Stimulated activated memory B cell treated with anti-CD40 and anti-IgM and Interleukin-4, amounts not matched to agents 10 μg/mL and 1 μg/mL and 100 μg/mL, for 72 hours (primary cell): ENCODE data around the gene SNF8.
"Not testable (repeated sequence)": the region's sequence is repeated elsewhere in the genome, so short reads cannot be mapped to it uniquely, and the experiment has no call there.

Experiments used
- ATAC-seq: fragments of 150-1000 bp; cut with Tn5 transposase; 2 replicates; pipeline ENCODE4 v1.10.0; 2021
- H3K27ac Mint-ChIP-seq: one replicate; pipeline ENCODE4 v1.8.0; 2022; ENCODE audit warnings: mild to moderate bottlenecking, mixed read lengths
- H3K27me3 Mint-ChIP-seq: one replicate; pipeline ENCODE4 v1.8.0; 2022; ENCODE audit warnings: mixed read lengths
- H3K36me3 Mint-ChIP-seq: one replicate; pipeline ENCODE4 v1.8.0; 2022; ENCODE audit warnings: mixed read lengths
- H3K4me1 Mint-ChIP-seq: one replicate; pipeline ENCODE4 v1.8.0; 2022; ENCODE audit warnings: mixed read lengths
- H3K4me3 Mint-ChIP-seq: one replicate; pipeline ENCODE4 v1.8.0; 2022; ENCODE audit warnings: mild to moderate bottlenecking, moderate library complexity, mixed read lengths
- H3K9me3 Mint-ChIP-seq: one replicate; pipeline ENCODE4 v1.8.0; 2022; ENCODE audit warnings: mixed read lengths

The SNF8 gene

GRCh38 chr17:48954300-48954755 is 9.7 kb upstream of the SNF8 start:
- Mint-ChIP-seq H3K36me3 (no peaks in the 10 kb centered on the region), H3K4me3 (no peak overlapping the region), H3K9me3 (no peaks in the 10 kb centered on the region), H3K4me1 (peaks cover 12% of the 10 kb centered on the region), H3K27ac (no peak overlapping the region), H3K27me3 (peaks cover 29% of the 10 kb centered on the region)
- no peak for ATAC-seq

- peaks cover under 1% of the 10 kb centered on the region for H3K9me3 Mint-ChIP-seq
- no peaks in the 10 kb centered on the region for H3K36me3 Mint-ChIP-seq
- H3K27me3 Mint-ChIP-seq, result peaks cover 16% of the 10 kb centered on the region
- no peak overlapping the region for H3K4me3 Mint-ChIP-seq
- H3K4me1 Mint-ChIP-seq, result peaks cover 12% of the 10 kb centered on the region
- peak overlapping the region; percentile 52 for H3K27ac Mint-ChIP-seq
- peak; percentile 77 for ATAC-seq
Observed at GRCh38 chr17:48952904-48953303, 8.3 kb upstream of the SNF8 start.

DNA sequence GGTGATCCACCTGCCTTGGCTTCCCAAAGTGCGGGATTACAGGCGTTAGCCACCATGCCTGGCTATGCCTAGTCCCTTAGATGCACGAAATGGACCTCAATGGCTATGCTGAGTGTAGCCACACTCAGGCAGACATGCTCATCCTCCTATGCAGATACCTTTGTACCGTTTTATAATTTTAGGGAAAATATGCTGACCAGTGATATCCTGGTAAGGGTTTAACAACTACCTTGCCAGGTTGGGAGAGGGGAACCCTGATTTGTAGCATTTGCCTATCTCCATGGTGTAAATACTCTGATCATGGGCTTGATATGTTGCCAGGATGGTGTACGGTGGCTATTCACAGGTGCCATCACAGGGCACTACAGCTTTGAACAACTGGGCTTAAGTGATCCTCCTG is 6.9 kb upstream of the SNF8 start:
- no peak overlapping the region for H3K4me3 Mint-ChIP-seq
- no peak overlapping the region for H3K27ac Mint-ChIP-seq
- H3K9me3 Mint-ChIP-seq, result peaks cover 2% of the 10 kb centered on the region
- H3K36me3 Mint-ChIP-seq, result no peaks in the 10 kb centered on the region
- H3K27me3 Mint-ChIP-seq, result peaks cover 12% of the 10 kb centered on the region
- peaks cover 12% of the 10 kb centered on the region for H3K4me1 Mint-ChIP-seq
- ATAC-seq, result no peak

DNA sequence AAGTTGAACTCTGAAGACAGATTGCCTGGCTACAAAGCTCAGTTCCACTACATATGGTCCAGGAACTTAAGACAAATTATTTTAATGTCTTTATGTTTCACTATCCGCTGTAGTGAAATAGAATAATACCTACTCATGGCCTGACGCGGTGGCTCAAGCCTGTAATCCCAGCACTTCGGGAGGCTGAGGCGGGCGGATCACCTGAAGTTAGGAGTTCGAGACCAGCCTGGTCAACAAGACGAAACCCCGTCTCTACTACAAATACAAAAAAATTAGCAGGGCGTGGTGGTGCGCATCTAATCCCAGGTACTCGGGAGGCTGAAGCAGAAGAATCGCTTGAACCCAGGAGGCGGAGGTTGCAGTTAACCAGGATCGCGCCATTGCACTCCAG is 614 bp upstream of the SNF8 start:
- peaks cover 13% of the 10 kb centered on the region for H3K4me1 Mint-ChIP-seq

GRCh38 chr17:48933035-48933434 is 11.6 kb downstream of the SNF8 start:
- ATAC-seq, result no peak
- peaks cover 58% of the 10 kb centered on the region for H3K36me3 Mint-ChIP-seq
- no peaks in the 10 kb centered on the region for H3K27me3 Mint-ChIP-seq
- H3K27ac Mint-ChIP-seq, result peak overlapping the region; percentile 27
- no peak overlapping the region for H3K4me3 Mint-ChIP-seq
- H3K9me3 Mint-ChIP-seq, result no peaks in the 10 kb centered on the region
- peaks cover 10% of the 10 kb centered on the region for H3K4me1 Mint-ChIP-seq

More for the DNA sequence above, 614 bp upstream of the SNF8 start:
- Mint-ChIP-seq H3K4me3 (peak overlapping the region; percentile 99), H3K27ac (peak overlapping the region; percentile 93)
- not testable (repeated sequence) for H3K36me3 Mint-ChIP-seq, ATAC-seq, H3K9me3 Mint-ChIP-seq, H3K27me3 Mint-ChIP-seq

DNA sequence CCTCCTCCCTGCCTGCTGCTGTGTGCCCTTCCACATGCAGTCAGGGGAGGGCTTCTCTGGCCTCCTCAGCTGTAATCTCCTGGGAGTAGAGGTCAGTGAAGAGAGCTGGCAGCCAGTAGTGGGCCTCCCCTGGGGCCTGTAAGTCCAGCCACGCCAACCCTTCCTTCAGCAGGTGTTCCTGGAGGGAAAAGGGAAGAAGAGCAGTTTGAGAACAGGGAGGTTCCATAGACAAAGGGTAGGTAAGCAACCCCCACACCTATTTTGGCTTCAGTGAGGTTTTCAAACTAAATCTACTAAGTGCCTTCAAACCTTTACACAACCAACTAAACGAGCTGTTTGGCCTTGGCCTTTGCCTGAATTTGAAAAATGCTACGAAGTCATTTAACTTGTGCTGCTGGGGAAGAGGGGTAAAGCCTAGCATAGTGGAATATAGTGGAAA is 14.2 kb downstream of the SNF8 start:
- H3K36me3 Mint-ChIP-seq, result peaks cover 68% of the 10 kb centered on the region
- H3K27me3 Mint-ChIP-seq, result no peaks in the 10 kb centered on the region
- no peak overlapping the region for H3K4me3 Mint-ChIP-seq
- H3K4me1 Mint-ChIP-seq, result peaks cover 16% of the 10 kb centered on the region
- ATAC-seq, result no peak
- H3K27ac Mint-ChIP-seq, result peak overlapping the region; percentile 44
- no peaks in the 10 kb centered on the region for H3K9me3 Mint-ChIP-seq

- no peaks in the 10 kb centered on the region for H3K9me3 Mint-ChIP-seq
- H3K27ac Mint-ChIP-seq, result no peak overlapping the region
- ATAC-seq, result no peak
- H3K4me3 Mint-ChIP-seq, result no peak overlapping the region
- peaks cover 21% of the 10 kb centered on the region for H3K4me1 Mint-ChIP-seq
- no peaks in the 10 kb centered on the region for H3K27me3 Mint-ChIP-seq
- peaks cover 70% of the 10 kb centered on the region for H3K36me3 Mint-ChIP-seq
Observed at GRCh38 chr17:48929812-48930165, 14.9 kb downstream of the SNF8 start.

- Mint-ChIP-seq H3K27ac (peak overlapping the region; percentile 46), H3K27me3 (no peaks in the 10 kb centered on the region), H3K4me1 (peaks cover 21% of the 10 kb centered on the region), H3K36me3 (peaks cover 66% of the 10 kb centered on the region), H3K9me3 (no peaks in the 10 kb centered on the region), H3K4me3 (no peak overlapping the region)
- ATAC-seq, result no peak
Observed at GRCh38 chr17:48928876-48929811, 15.5 kb downstream of the SNF8 start.

DNA sequence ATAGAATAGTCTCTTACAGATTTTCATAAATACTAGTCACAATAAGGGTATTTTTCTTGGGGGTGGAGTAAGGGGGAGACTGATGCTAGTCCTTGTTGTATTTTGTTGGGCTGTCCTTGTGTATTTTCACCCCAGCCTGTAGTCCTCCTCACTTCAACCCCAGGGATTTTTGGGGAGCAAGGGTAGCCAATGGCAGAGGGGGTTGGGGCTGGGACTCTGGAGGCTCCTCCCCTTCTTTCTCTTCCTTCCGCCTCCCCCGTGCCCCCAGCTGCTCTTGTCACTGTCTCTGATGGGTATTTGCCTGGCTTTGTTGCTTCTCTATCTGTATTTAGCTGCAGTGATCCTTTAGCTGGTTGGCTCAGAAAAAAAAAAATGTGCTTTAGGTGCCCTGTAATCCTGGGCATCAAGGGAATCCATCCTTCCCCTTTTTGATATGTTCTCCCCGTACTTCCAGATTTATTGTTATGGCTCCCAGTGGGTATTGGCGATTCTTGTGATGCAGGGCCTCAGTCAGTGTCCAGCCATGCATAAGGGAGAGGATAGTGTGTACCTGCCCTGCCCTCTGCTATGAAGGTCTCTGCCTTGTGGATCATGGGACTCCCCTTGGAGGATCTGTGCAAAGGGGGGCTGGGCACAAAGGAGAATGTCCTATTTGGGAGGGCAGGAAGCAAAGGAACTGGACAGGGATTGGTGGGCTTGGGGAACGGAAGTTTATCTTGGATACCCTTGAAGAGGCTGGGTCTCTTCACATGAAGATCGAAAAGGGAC is 16.5 kb downstream of the SNF8 start:
- H3K27me3 Mint-ChIP-seq, result no peaks in the 10 kb centered on the region
- no peaks in the 10 kb centered on the region for H3K9me3 Mint-ChIP-seq
- no peak overlapping the region for H3K4me3 Mint-ChIP-seq
- no peak for ATAC-seq
- peaks cover 60% of the 10 kb centered on the region for H3K36me3 Mint-ChIP-seq
- peak overlapping the region; percentile 46 for H3K27ac Mint-ChIP-seq
- peaks cover 21% of the 10 kb centered on the region for H3K4me1 Mint-ChIP-seq

DNA sequence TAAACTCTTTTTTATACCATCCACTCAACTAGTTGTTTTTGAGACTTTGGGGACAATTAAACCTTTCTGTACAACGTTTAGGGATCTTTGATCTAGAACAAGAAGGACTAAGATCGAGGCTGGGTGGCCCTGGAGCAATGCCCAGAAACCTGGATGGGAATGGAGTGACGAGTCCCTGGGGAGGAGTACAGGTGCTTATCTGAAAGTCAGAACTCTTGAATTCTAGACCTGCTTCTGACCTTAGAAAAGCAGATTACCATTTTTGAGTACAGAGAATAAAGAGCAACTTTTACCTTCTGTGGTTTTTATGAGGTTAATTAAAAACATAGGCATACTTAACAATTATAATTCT is 18.7 kb downstream of the SNF8 start:
- ATAC-seq, result no peak
- no peak overlapping the region for H3K4me3 Mint-ChIP-seq
- peaks cover 58% of the 10 kb centered on the region for H3K36me3 Mint-ChIP-seq
- H3K27me3 Mint-ChIP-seq, result no peaks in the 10 kb centered on the region
- peak overlapping the region; percentile 38 for H3K27ac Mint-ChIP-seq
- peaks cover 29% of the 10 kb centered on the region for H3K4me1 Mint-ChIP-seq
- H3K9me3 Mint-ChIP-seq, result no peaks in the 10 kb centered on the region

DNA sequence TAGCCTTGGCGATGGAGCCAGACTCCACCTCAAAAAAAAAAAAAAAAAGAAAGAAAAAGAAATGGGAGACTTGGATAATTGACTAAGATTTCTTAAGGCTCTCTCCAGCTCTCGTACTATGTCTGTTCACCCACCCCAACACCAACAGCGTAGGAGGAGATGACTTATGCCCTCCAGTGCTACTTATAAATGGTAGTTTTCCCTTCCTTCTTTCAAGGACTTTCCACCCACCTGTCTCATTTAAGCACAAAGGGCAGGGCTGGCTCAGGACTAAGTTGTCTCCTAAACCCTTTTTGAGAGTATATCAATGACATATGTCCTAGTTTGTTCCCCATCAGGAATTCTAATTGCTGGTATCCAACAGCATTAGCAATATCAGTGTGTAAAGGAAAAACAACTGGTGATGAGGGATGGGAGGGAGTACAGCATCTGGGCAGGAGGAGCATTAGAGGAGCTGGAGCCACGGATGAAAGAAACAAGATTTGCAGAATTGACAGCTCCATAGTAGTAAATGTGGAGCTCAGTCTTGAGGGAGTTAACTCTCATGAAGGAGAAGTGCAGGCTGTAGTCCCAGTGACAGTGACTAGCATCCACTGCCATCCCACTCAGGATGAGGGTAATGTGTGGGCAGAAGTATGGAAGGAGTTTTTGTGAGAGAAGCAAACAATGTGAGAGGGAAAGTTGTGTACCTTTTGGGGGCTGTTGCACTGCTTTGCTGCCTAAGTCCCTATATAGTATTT is 19.2 kb downstream of the SNF8 start:
- H3K9me3 Mint-ChIP-seq, result no peaks in the 10 kb centered on the region

GRCh38 chr17:48915459-48916282 is 29.0 kb downstream of the SNF8 start:
- H3K27ac Mint-ChIP-seq, result peak overlapping the region; percentile 95
- H3K4me1 Mint-ChIP-seq, result peaks cover 60% of the 10 kb centered on the region
- peak overlapping the region; percentile 83 for H3K4me3 Mint-ChIP-seq
- H3K27me3 Mint-ChIP-seq, result no peaks in the 10 kb centered on the region
- peak; percentile 97 for ATAC-seq
- H3K36me3 Mint-ChIP-seq, result peaks cover 59% of the 10 kb centered on the region
- no peaks in the 10 kb centered on the region for H3K9me3 Mint-ChIP-seq

More for the DNA sequence above, 19.2 kb downstream of the SNF8 start:
- H3K4me1 Mint-ChIP-seq, result peaks cover 31% of the 10 kb centered on the region
- peak overlapping the region; percentile 38 for H3K27ac Mint-ChIP-seq
- H3K4me3 Mint-ChIP-seq, result no peak overlapping the region
- no peaks in the 10 kb centered on the region for H3K27me3 Mint-ChIP-seq
- no peak for ATAC-seq
- peaks cover 62% of the 10 kb centered on the region for H3K36me3 Mint-ChIP-seq

- Mint-ChIP-seq H3K27ac (peak overlapping the region; percentile 94), H3K27me3 (no peaks in the 10 kb centered on the region), H3K9me3 (no peaks in the 10 kb centered on the region), H3K36me3 (peaks cover 68% of the 10 kb centered on the region), H3K4me1 (peaks cover 87% of the 10 kb centered on the region), H3K4me3 (peak overlapping the region; percentile 1)
- no peak for ATAC-seq
Observed at GRCh38 chr17:48912476-48912875, 32.2 kb downstream of the SNF8 start.

- Mint-ChIP-seq H3K27me3 (no peaks in the 10 kb centered on the region), H3K4me1 (peaks cover 72% of the 10 kb centered on the region), H3K36me3 (peaks cover 54% of the 10 kb centered on the region), H3K9me3 (no peaks in the 10 kb centered on the region), H3K27ac (peak overlapping the region; percentile 94), H3K4me3 (peak overlapping the region; percentile 93)
- no peak for ATAC-seq
Observed at GRCh38 chr17:48910370-48910769, 34.3 kb downstream of the SNF8 start.
